IPS DF 4.7 (cell line): ENCODE measurements around the gene EXTL1.
"Not testable (repeated sequence)": the region's sequence is repeated elsewhere in the genome, so short reads cannot be mapped to it uniquely, and the experiment has no call there.

Experiments
- DNase-seq: peaks from one replicate; pipeline ENCODE4 v3.0.0-alpha.2; 2013; ENCODE audit warnings: low spot score; ENCODE audit errors: extremely low read depth

The EXTL1 gene

DNA sequence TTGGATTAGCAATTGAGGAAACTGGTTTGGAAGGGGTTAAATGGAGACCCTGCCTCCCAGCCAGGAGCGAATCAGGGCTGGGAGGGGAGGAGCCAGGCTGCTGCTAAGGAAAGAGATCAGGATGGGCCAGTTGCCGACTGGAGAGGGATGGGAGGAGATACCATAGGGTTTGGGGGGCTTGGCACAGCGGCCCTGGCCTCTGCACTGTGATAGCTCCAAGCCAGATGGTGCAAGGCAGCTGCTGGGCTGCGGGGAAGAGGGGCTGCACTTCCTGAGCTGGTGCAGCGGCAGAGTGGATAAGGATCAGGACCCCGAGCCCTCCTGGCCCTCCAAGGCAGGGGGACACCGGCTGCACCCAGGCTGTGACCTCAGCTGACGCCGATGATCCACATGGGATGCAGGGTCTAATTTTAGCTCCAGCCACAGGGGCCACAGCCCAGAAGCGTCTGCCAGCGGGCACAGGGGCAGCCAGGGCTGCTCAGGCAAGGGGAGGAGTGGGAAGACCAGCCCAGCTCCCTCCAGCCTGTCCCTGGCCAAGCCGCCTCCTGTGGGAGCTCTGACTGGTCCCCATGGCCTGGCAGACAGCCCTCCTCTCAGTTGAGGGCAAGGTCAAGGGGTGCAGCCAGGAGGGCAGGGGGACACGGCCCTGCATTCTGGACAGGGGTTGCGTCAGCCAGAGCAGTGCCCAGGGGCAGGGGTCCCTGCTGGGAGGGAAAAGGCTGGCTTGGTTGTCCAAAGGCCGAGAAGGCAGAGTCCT is at the start of gene EXTL1:
TSS of gene EXTL1 (plus strand) at position 129 of the 757 bp plus-strand sequence. CDS start 872 bp downstream, outside the sequence.
- no peak for DNase-seq

DNA sequence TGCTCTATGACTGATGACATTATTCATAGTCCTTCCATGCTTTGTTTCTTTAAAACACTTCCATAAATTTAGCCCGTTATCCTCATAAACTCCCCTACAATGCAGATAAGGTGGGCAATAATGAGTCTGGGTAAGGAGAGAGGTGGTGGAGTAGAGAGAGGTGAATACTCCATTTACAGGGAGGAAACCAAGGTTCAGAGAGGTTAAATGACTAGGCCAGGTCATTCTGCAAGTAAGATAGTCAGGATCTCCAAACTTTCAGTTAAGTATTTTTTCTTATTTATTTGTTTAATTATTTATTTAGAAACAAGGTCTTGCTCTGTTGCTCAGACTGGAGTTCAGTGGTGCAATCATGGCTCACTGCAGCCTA is 49.8 kb upstream of the EXTL1 start:
- DNase-seq: no peak

DNA sequence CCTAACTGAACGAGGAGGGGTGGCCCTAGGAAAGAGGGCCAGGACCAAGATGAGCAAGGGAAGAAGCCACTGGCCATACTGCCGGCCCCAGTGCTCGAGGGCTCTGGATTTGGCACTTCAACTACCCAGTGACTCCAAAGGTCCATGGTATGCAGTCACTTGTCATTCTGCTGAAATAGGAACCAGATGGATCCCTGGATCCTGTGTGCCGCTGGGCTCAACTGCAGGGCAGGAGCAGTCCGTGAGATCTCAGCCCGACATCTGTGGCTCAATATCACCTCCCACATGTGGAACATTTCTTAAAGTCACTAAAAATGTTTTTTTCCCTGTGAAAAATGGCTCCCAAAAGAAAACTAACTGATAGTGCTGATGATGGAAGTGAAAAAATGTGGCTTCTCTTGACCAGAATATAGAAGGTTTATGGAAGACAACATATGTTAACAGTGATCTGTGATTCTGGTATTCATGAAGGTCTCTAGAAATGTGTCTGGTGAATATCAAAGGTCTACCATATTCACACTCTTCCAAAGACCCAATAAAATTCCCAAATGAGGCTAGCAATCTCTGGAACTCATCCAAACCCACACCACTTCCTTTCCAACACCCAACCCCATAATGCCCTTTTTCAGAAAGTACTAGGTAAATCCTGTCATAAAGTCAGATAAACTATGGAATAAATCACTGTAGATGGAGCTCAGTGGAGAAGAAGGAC is 47.8 kb upstream of the EXTL1 start:
- no peak for DNase-seq

GRCh38 chr1:25977801-25978200 is 43.8 kb upstream of the EXTL1 start:
- DNase-seq: no peak

DNA sequence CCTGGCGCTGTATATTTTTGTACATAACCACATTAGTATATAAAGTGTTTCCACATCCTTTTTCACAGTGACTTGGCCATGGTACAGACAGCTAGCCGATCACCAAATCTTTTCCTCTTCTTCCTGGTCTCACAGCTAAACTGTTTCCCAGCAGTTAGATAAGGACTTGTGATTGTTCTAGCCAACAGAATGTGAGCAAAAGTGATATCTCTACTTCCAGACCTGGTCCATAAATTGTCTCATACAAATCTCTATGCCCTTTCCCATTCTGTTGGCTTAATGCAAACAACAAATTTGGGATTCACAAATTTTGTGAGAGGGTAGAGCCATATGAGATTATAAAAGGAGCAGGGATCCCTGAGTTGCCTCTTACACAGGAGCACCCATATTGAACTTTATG is 43.2 kb upstream of the EXTL1 start:
- no peak for DNase-seq

DNA sequence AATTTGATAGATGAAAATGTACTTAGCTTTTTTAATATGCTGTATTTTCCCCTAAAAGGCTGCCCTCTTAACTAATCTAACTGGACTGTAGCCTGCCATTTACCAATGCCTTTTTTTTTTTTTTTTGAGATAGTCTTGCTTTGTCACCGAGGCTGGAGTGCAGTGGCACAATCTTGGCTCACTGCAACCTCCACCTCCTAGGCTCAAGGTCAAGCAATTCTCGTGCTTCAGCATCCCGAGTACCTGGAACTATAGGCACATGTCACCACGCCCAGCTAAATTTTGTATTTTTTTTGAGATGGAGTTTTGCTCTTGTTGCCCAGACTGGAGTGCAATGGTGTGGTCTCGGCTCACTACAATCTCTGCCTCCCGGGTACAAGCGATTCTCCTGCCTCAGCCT is 42.4 kb upstream of the EXTL1 start:
- DNase-seq: no peak

DNA sequence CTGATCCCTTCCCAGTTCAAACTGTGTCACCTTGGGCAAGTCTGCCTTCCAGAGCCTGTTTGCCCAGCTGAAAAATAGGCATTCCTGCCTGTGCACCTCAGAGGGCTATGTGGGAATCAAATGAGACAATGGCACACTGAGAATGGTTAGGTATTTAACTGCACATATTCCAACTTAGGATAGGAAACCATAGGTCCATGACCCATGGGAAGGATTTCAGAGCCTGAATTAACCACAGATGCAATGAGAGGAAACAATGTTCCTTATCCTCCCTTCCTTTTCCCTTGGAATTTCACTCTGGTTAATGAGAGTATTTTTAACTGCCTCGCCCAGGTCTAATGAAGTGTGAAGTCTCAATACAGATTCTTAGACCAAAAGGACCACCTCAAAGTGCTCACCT is 36.4 kb upstream of the EXTL1 start:
- DNase-seq: no peak

DNA sequence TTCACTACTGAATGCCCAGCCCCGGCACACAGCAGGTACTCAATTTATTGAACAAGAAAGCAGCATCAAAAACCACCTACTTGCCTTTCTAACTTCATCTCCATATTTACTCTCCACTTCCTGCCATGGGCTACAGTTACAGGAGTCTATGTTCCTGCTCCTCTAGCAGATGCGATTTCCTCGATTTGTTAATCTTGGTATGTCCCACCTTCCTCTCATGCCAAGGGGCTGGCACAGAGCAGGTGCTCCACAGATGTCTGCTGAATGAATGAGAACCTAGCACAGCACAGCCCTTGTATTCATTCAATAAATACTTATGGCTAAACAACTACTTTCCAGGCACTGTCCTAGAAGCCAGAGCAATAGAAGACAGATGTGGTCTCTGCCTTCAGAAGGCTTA is 35.9 kb upstream of the EXTL1 start:
- DNase-seq: no peak

DNA sequence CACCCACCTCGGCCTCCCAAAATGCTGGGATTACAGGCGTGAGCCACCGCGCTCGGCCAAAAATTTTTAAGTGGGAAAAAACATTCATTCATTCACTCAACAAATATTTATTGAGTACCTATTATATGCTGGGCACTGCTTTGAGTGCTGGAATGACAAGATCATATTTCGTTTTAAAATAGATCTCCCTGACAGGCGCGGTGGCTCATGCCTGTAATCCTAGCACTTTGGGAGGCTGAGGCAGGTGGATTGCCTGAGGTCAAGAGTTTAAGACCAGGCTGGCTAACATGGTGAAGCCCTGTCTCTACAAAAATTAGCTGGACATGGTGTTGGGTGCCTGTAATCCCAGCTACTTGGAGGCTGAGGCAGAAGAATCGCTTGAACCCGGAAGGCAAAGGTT is 34.8 kb upstream of the EXTL1 start:
- DNase-seq: not testable (repeated sequence)

- no peak for DNase-seq
These were observed 33.6 kb upstream of the EXTL1 start for GRCh38 chr1:25987951-25988350.

GRCh38 chr1:25989440-25990234 is 31.9 kb upstream of the EXTL1 start:
- DNase-seq: no peak

DNA sequence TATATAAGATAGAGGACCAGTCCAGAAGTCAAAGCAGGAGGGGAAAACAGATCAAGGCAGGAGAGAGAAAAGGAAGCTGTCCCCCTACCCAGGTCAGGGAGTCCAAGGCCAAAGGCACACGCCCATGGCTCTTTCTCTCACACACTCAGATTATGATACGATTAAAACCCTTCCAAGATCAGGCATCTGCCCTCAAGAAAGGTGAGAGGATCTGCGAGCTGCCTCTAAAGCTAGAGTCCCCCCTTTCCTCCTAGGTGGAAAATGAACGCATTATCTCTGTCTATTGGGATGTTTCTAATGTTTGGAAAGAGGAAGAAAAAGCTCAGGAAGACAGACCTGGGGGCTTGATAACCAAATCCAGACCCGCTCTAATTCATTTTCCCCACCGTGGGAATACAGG is 31.3 kb upstream of the EXTL1 start:
- DNase-seq: no peak

DNA sequence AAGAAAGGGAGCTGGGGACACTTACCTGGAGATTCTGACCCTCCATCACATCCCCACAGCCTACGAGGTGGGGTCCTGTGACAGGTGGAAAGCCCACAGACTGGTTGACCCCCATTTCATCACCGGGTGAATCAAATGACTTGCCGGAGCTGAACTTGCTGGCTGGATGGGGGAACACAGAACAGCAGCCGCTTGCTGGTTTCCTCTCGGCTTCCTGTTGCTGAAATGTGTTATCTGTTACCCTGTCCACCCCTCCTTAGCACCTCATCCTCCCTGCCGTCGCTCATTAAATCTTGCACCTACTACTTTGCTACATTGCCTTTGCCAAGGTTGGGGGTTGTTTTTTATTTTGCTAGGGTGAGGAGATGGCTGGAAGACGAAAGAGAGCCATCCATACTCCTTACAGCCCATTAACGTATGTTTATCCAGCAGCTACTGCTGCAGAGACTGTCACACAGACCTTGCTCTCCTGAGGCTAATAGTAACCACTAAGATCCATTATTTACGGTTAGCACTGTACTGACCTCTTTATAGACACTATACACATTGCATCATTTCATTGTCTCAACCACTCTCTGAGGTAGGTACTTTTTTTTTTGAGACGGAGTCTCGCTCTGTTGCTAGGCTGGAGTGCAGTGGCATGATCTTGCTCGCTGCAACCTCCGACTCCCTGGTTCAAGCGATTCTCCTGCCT is 30.7 kb upstream of the EXTL1 start:
- DNase-seq: no peak

- DNase-seq: no peak
These were observed 29.5 kb upstream of the EXTL1 start for GRCh38 chr1:25991937-25992688.

- DNase-seq: no peak
These were observed 28.8 kb upstream of the EXTL1 start for GRCh38 chr1:25992689-25993171.

GRCh38 chr1:25993197-25993951 is 28.2 kb upstream of the EXTL1 start:
- DNase-seq: no peak

- DNase-seq: no peak
These were observed 27.0 kb upstream of the EXTL1 start for GRCh38 chr1:25994402-25995150.

DNA sequence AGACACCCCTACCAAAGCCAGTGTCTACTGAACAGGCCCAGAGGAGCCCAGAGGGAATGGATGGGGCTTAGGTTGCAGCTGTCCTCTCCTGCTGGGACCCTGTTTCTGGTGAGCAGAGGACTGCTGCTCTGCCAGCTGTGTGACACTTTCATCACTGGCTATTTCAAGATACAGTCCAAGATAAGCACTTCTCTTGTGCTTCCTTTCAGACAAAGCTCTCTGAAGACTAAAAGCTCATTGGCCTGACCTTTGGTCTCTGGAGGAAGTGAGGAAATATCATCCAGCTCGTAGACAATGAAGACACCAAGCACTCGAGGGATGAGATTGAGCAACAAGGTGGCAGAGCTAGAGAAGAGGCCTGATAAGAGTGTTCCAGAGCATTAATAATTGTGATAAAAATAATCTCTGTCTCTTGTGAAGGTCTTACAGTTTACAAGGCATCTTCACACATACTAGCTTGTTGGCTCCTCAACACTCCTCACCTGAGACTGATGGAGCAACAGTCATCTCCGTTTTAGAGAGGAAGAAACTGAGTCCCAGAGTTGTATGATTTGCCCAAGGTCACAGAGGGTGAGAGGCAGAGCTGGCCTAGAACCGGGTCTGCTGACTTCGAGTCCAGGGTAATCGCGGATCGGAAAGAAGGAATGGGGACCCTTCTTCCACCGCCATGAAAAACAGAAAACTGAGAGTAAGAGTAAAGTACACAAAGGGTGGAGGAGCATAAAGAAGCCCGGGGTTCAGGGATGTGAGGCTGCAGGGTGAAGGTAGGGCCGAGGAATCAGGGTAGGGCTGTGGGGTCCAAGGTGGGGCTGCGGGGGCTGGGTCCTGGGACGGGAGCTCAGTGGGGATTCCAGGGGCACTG is 24.4 kb upstream of the EXTL1 start:
- DNase-seq: no peak
